OCI-M1 (cell line): Measurements from ENCODE around the gene IL12RB2.

Source experiments
- DNase-seq: peaks from one replicate; lab custom pipeline; 2025; lab: John Stamatoyannopoulos, UW

IL12RB2 gene

GRCh38 chr1:67307251-67308060, at the start of gene IL12RB2:
IL12RB2 (plus strand) TSS chr1:67307873; CDS start chr1:67320369, 12,496 bp downstream.
- no peak for DNase-seq

- DNase-seq: no peak
Measured at GRCh38 chr1:67261680-67262079, 46.0 kb upstream of the IL12RB2 start.

GRCh38 chr1:67262735-67263134, 44.9 kb upstream of the IL12RB2 start:
- no peak for DNase-seq

GRCh38 chr1:67264152-67264551, 43.5 kb upstream of the IL12RB2 start:
- no peak for DNase-seq

GRCh38 chr1:67264899-67265298, 42.8 kb upstream of the IL12RB2 start:
- no peak for DNase-seq

GRCh38 chr1:67269061-67269460, 38.6 kb upstream of the IL12RB2 start:
- DNase-seq: no peak

- DNase-seq: no peak
Measured at GRCh38 chr1:67270541-67270940, 37.1 kb upstream of the IL12RB2 start.

- no peak for DNase-seq
Measured at GRCh38 chr1:67273591-67273990, 34.1 kb upstream of the IL12RB2 start.

- DNase-seq: no peak
Measured at GRCh38 chr1:67274623-67275325, 32.9 kb upstream of the IL12RB2 start.

- DNase-seq: no peak
Measured at GRCh38 chr1:67280696-67281095, 27.0 kb upstream of the IL12RB2 start.

GRCh38 chr1:67281244-67281643, 26.4 kb upstream of the IL12RB2 start:
- no peak for DNase-seq

GRCh38 chr1:67285780-67286488, 21.7 kb upstream of the IL12RB2 start:
- DNase-seq: no peak

GRCh38 chr1:67290236-67290635, 17.4 kb upstream of the IL12RB2 start:
- no peak for DNase-seq

- no peak for DNase-seq
Measured at GRCh38 chr1:67294836-67295617, 12.6 kb upstream of the IL12RB2 start.

GRCh38 chr1:67298762-67299161, 8.9 kb upstream of the IL12RB2 start:
- no peak for DNase-seq

GRCh38 chr1:67299296-67299695, 8.4 kb upstream of the IL12RB2 start:
- DNase-seq: no peak

- DNase-seq: no peak
Measured at GRCh38 chr1:67300561-67300960, 7.1 kb upstream of the IL12RB2 start.

- DNase-seq: no peak
Measured at GRCh38 chr1:67304023-67304422, 3.6 kb upstream of the IL12RB2 start.

GRCh38 chr1:67306547-67306946, 1.1 kb upstream of the IL12RB2 start:
- DNase-seq: no peak

GRCh38 chr1:67308136-67308535, 463 bp downstream of the IL12RB2 start:
- no peak for DNase-seq

GRCh38 chr1:67312615-67313014, 4.9 kb downstream of the IL12RB2 start:
- DNase-seq: no peak
